Type B pancreatic cell (in vitro differentiated cells): Measurements from ENCODE around the gene NCAM1. TPM values are rescaled to one million over a fixed set of nuclear protein-coding genes. Genes with fewer than 3 reads are reported as not detected.

Experiments used
- DNase-seq: peaks from one replicate; pipeline ENCODE4 v3.0.0; 2021; ENCODE audit warnings: mixed read lengths; ENCODE audit not compliant: unreplicated experiment; ENCODE audit errors: extremely low spot score
- H3K27ac Mint-ChIP-seq: 2 replicates; pipeline ENCODE4 v1.8.0; 2021; ENCODE audit warnings: mild to moderate bottlenecking, mixed read lengths
- H3K27me3 Mint-ChIP-seq: 2 replicates; pipeline ENCODE4 v1.8.0; 2021; ENCODE audit warnings: mixed read lengths
- H3K36me3 Mint-ChIP-seq: 2 replicates; pipeline ENCODE4 v1.8.0; 2021; ENCODE audit warnings: mixed read lengths
- H3K4me1 Mint-ChIP-seq: one replicate; pipeline ENCODE4 v1.8.0; 2021; ENCODE audit warnings: mixed read lengths; ENCODE audit not compliant: unreplicated experiment
- H3K4me3 Mint-ChIP-seq: 2 replicates; pipeline ENCODE4 v1.8.0; 2021; ENCODE audit warnings: mild to moderate bottlenecking, mixed read lengths
- H3K9me3 Mint-ChIP-seq: 2 replicates; pipeline ENCODE4 v1.8.0; 2021; ENCODE audit warnings: mixed read lengths
- CTCF ChIP-seq: fragments of 200-600 bp; sonication (generic); conservative IDR thresholded peaks from 2 replicates; pipeline ENCODE4 v1.5.0; 2021; ENCODE audit warnings: antibody characterized with exemption, mild to moderate bottlenecking
- total RNA-seq: library from RNA; stranded (reverse); gene quantifications from 2 replicates; pipeline ENCODE4 v1.2.1, GENCODE V29; 2021; ENCODE audit warnings: low replicate concordance

The NCAM1 gene
- total RNA-seq, 1 donor from 2014 or later, result 106 TPM

DNA sequence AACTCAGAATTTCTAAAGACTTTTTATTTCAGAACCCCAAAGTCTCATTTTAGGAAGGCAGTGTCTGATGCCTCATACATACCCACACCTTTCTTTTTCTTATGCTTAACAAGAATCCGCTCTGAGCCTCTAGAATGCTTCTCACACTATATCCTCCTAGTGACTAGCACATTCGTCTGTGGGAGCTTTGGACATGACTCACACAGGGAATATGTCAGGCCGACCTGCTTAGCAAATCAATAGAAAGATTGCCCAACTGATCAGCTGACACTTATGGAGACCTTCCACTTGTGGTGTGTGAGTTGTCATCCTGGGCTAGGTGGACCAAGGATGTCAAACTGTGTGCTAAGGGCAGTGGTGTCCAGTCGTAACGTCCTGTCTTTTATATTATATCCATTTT is 223.3 kb downstream of the NCAM1 start:
- DNase-seq, result no peak
- H3K9me3 Mint-ChIP-seq, result no peaks in the 10 kb centered on the region
- no peak overlapping the region for H3K27ac Mint-ChIP-seq
- no peak overlapping the region for H3K4me3 Mint-ChIP-seq
- peaks cover 5% of the 10 kb centered on the region for H3K36me3 Mint-ChIP-seq
- no peak for TF ChIP-seq CTCF
- peaks cover 28% of the 10 kb centered on the region for H3K4me1 Mint-ChIP-seq
- H3K27me3 Mint-ChIP-seq, result peaks cover 19% of the 10 kb centered on the region

DNA sequence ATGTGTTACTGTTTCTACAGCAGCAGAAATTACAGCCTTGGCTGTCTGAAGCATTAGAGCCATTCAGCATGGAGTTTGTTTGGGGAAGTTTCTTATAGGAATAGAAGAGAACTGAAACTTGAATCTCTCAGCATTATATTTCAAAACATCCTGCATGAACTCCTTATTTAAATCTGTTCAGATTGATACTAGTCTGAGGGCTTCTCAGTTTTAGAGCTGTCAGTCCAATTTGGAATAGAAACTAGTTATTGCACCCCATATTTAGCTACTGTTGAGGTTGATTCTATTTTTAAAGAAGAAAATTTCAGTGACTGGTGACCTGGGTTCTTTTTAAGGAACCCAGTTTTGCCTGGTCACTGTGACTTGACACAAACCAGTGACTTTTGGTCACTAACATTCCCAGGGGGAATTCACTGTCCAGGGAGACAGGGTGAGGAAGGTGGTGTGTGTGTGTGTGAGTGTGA is 227.2 kb downstream of the NCAM1 start:
- H3K4me3 Mint-ChIP-seq, result no peak overlapping the region

GRCh38 chr11:113189909-113190667 is 228.9 kb downstream of the NCAM1 start:
- H3K4me3 Mint-ChIP-seq, result peak overlapping the region; percentile 46
- peaks cover 64% of the 10 kb centered on the region for H3K4me1 Mint-ChIP-seq
- H3K27me3 Mint-ChIP-seq, result peaks cover 21% of the 10 kb centered on the region
- peaks cover 3% of the 10 kb centered on the region for H3K36me3 Mint-ChIP-seq
- TF ChIP-seq CTCF, result no peak
- H3K27ac Mint-ChIP-seq, result peak overlapping the region; percentile 42
- no peaks in the 10 kb centered on the region for H3K9me3 Mint-ChIP-seq
- no peak for DNase-seq

More for the DNA sequence above, 227.2 kb downstream of the NCAM1 start:
- Mint-ChIP-seq H3K4me1 (peaks cover 54% of the 10 kb centered on the region), H3K9me3 (no peaks in the 10 kb centered on the region), H3K36me3 (peaks cover 5% of the 10 kb centered on the region), H3K27ac (no peak overlapping the region), H3K27me3 (peaks cover 21% of the 10 kb centered on the region)
- TF ChIP-seq CTCF, result no peak
- no peak for DNase-seq

DNA sequence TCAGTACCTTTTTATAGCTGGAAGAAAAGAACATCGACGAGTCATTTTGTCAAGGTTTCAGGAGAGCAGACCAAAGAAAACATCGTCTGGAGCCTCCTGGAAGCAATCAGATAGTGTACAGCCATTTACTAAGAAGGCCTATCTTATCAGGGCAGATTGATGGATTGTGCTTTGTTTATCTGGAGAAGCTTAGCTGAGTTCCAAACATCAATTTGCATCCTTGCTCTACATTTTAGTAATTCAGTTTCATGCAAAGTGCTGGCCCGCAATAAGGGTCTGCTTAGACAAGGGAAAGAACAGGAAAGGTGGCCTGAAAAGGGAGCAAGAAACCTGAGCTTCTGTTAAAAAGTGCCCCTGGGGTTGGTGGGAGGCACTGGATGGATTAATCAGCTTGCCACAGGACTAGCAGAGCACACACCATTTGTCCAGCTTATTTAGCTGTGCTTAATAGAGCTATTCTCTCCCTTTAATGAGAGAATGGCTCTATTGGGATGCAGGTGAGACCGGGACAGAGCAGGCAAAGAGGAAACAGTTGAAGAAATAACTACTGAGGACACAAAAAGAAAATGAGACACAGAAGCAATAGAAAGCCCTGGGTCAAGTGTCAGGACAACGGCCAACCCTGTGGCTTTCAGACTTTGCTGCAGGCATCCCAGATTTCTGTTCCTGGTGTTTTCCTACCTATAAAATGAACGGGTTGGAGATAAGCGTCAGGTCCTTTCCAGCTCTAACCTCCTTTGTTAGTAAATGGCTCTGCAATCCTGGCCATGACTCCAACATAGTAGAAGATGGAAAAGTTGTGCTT is 231.1 kb downstream of the NCAM1 start:
- TF ChIP-seq CTCF, result no peak
- Mint-ChIP-seq H3K4me1 (peaks cover 68% of the 10 kb centered on the region), H3K27ac (peak overlapping the region; percentile 6), H3K27me3 (peaks cover 16% of the 10 kb centered on the region), H3K36me3 (no peaks in the 10 kb centered on the region), H3K4me3 (peak overlapping the region; percentile 2), H3K9me3 (no peaks in the 10 kb centered on the region)
- DNase-seq, result no peak

DNA sequence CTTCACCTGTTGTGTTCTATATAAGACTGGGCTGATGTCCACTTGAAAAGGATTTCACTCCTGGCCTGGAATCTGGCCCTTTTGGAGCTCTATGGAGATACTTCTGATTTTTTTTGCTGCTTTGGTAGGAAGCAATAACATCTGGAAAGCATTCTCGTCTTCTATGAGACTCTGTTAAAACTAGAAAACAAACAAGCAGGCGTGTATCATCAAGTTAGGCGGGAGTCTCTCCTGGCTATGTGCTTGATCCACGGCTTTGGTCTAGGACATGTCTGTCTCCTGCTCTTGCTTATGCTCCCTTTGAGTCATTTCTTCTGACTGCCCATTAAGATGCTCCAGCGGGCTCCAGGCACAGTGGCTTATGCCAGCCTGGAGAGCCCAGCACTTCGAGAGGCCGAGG is 231.8 kb downstream of the NCAM1 start:
- no peak for TF ChIP-seq CTCF
- DNase-seq, result no peak
- Mint-ChIP-seq H3K4me1 (peaks cover 72% of the 10 kb centered on the region), H3K27ac (no peak overlapping the region), H3K9me3 (peaks cover 5% of the 10 kb centered on the region), H3K4me3 (no peak overlapping the region), H3K36me3 (no peaks in the 10 kb centered on the region), H3K27me3 (peaks cover 20% of the 10 kb centered on the region)
